Measurements from ENCODE around the gene EVI5.
"Not testable (repeated sequence)": the region's sequence is repeated elsewhere in the genome, so short reads cannot be mapped to it uniquely, and the experiment has no call there.

EVI5 gene

DNA sequence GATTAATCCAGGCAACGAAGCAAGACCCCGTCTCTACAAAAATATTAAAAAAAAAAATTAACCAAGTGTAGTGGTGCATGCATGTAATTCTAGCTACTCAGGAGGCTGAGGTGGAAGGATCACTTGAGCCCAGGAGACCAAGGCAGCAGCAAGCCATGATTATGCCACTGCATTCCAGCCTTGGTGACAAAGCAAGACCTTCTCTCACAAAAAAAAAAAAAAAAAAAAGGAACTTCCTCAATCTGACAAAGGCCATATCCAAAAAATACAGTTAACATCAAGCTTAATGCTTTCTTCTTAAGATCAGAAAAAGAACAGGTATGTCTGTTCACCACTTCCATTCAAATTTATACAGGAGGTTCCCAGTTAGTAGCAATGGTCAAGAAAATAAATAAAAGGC is 54.4 kb downstream of the EVI5 start:
- no peak overlapping the region for H3K4me3 ChIP-seq (ENCODE audit: low read depth, low read length)
- TF ChIP-seq, protein P1, sequence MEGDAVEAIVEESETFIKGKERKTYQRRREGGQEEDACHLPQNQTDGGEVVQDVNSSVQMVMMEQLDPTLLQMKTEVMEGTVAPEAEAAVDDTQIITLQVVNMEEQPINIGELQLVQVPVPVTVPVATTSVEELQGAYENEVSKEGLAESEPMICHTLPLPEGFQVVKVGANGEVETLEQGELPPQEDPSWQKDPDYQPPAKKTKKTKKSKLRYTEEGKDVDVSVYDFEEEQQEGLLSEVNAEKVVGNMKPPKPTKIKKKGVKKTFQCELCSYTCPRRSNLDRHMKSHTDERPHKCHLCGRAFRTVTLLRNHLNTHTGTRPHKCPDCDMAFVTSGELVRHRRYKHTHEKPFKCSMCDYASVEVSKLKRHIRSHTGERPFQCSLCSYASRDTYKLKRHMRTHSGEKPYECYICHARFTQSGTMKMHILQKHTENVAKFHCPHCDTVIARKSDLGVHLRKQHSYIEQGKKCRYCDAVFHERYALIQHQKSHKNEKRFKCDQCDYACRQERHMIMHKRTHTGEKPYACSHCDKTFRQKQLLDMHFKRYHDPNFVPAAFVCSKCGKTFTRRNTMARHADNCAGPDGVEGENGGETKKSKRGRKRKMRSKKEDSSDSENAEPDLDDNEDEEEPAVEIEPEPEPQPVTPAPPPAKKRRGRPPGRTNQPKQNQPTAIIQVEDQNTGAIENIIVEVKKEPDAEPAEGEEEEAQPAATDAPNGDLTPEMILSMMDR (IDR thresholded peaks at IDR 0.05; ENCODE audit: borderline replicate concordance, insufficient read depth, low read depth, low read length), result no peak

DNA sequence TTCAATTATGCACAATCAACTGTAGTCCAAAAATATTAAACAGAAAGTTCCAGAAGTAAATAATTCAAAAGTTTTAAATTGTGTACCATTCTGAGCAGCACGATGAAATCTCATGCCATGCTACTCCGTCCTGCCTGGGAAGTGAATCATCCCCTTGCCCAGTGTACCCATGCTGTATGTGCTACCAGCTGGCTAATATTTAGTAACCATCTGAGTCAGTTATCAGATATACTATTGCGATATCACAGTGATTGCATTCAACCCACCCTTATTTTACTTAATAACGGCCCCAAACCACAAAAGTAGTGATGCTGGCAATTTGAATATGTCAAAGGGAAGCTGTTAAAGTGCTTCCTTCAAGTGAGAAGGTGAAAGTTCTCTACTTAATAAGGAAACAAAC is 56.2 kb downstream of the EVI5 start:
- no peak overlapping the region for H3K4me3 ChIP-seq (ENCODE audit: low read depth, low read length)
- TF ChIP-seq, protein P1 (IDR thresholded peaks at IDR 0.05; ENCODE audit: borderline replicate concordance, insufficient read depth, low read depth, low read length), result no peak

DNA sequence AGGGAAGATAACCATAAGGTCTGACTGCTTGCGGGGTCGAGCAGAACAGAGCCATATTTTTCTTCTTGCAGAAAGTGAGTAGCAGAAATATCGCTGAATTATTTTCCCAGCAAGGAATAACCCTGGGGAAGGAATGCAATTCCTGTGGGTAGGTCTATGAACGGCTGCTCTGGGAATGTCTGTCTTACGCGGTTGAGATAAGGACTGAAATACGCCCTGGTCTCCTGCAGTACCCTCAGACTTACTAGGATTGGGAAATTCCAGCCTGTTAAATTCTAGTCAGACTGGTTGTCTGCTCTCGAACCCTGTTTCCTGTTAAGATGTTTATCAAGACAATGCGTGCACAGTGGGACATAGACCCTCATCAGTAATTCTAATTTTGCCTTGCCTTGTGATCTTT is 61.2 kb downstream of the EVI5 start:
- H3K4me3 ChIP-seq (ENCODE audit: low read depth, low read length), result not testable (repeated sequence)

DNA sequence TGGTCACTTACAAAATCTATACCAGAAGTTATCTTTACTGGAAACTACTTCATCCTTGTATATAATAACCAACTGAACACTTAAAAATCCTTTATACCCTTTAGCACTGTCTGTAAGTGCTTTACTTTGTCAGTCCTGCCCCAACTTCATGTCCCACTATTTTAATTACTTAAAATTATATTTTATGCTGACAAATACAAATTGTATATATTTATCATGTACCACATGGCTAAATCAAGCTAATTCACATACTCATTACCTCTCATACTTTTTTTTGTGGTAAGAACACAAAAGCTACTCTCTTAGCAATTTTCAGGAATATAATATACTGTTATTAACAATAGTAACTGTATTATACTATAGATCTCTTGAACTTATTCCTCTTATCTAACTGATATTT is 63.0 kb downstream of the EVI5 start:
- TF ChIP-seq, protein P1 (IDR thresholded peaks at IDR 0.05; ENCODE audit: borderline replicate concordance, insufficient read depth, low read depth, low read length), result no peak
- H3K4me3 ChIP-seq (ENCODE audit: low read depth, low read length), result no peak overlapping the region

DNA sequence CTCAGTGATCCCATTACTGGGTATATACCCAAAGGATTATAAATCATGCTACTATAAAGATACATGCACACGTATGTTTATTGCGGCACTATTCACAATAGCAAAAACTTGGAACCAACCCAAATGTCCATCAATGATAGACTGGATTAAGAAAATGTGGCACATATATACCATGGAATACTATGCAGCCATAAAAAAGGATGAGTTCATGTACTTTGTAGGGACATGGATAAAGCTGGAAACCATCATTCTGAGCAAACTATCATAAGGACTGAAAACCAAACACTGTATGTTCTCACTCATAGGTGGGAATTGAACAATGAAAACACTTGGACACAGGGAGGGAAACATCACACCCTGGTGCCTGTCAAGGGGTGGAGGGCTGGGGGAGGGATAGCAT is 63.8 kb downstream of the EVI5 start:
- not testable (repeated sequence) for H3K4me3 ChIP-seq (ENCODE audit: low read depth, low read length)

DNA sequence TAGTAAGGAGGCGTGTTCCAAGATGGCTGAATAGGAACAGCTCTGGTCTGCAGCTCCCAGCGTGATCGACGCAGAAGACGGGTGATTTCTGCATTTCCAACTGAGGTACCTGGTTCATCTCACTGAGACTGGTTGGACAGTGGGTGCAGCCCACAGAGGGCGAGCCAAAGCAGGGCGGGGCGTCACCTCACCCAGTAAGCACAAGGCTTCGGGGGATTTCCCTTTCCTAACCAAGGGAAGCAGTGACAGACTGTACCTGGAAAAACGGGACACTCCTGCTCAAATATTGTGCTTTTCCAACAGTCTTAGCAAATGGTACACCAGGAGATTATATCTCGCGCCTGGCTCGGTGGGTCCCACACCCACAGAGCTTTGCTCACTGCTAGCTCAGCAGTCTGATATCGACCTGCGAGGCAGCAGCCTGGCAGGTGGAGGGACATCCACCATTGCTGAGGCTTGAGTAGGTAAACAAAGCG is 69.4 kb downstream of the EVI5 start:
- H3K4me3 ChIP-seq (ENCODE audit: low read depth, low read length), result not testable (repeated sequence)

DNA sequence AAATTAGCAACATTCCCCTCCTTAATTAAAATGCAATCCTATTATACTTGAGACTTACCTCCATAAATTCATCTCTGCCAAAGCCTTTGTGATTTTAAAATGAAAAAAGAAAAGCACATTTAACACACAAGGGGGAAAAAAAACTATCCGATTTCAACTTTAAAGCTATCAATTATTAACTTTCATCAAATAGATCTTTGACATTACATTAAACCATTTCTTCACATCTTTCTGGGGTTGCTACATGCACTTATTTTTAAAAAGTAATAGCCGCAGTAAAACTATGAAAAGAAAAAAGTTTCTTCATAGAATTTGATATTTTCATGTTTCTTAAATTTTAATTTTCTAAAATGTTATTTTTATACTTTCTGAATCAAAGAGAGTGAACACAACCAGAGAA is 71.0 kb downstream of the EVI5 start:
- TF ChIP-seq, protein P1 (IDR thresholded peaks at IDR 0.05; ENCODE audit: borderline replicate concordance, insufficient read depth, low read depth, low read length), result no peak
- H3K4me3 ChIP-seq (ENCODE audit: low read depth, low read length), result no peak overlapping the region

DNA sequence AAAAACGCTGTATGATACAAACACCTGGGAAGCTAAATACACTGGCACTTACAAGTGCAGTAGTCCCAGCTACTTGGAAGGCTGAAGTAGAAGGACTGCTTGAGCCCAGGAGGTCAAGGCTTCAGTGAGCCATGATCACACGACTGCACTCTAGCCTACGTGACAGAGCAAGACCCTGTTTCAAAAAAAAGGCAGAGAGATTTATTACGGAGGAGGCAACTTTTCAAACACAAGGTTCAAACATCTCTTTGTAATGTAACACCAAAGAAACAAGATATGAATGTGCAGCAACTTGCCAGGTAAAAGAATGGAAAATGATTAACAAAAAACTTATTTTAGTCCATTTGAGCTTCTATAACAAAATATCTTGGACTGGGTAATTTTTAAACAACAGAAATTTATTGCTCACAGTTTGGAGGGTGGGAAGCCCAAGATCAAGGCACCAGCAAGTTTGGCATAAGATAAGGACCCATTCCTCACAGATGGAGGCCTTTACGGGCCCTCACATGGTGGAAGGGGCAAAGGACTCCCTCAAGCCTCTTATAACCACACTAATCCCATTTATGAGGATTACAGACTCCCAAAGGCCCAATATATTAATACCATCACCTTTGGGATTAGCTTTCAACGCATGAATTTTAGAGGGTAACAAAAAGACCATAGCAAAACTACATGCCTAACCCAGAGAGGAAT is 73.3 kb downstream of the EVI5 start:
- H3K4me3 ChIP-seq (ENCODE audit: low read depth, low read length), result no peak overlapping the region
- TF ChIP-seq, protein P1 (IDR thresholded peaks at IDR 0.05; ENCODE audit: borderline replicate concordance, insufficient read depth, low read depth, low read length), result no peak

DNA sequence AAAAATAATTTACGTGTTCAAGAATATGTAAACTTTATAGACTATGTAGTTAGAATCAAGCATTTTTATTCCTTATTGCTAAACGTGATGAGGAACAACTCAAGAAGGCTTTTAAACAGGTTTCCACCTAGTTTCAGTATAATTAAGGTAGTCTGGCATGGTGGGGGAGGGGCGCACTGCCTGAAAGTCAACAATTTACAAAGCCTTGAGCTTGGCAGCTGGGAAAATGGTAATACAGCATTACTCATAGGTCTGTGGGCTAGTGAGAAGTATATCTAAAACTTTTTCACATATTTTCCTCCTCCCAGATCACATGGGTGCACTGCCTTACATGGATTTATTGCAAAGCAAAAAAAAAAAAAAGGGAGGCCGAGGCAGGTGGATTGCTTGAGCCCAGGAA is 75.2 kb downstream of the EVI5 start:
- H3K4me3 ChIP-seq (ENCODE audit: low read depth, low read length), result no peak overlapping the region
- TF ChIP-seq, protein P1 (IDR thresholded peaks at IDR 0.05; ENCODE audit: borderline replicate concordance, insufficient read depth, low read depth, low read length), result no peak
